Head of caudate nucleus (tissue), 42 donors: ENCODE measurements around the gene RDH14.
A peak's percentile ranks its signal among the peaks of the same experiment; 100 is the strongest.

Source experiments
- DNase-seq, 42 donors: peaks; one replicate each; pipeline versions ENCODE4 v3.0.0 to v3.0.0-alpha.2; 2020 to 2021; ENCODE audit warnings: mixed read lengths in 7 of 42
- intact Hi-C: fragments of 100-400 bp; cut with DNase I; formaldehyde crosslinking; loops from one replicate; pipeline ENCODE4 v1.15.0; 2022

Gene RDH14

GRCh38 chr2:18527326-18527725 is 33.1 kb downstream of the RDH14 start:
- intact Hi-C loops, result loop anchor here (10.0 kb wide), 1 partner anchor 1337 kb away; no protein-coding TSS in a partner anchor
- DNase-seq, result no peak

DNA sequence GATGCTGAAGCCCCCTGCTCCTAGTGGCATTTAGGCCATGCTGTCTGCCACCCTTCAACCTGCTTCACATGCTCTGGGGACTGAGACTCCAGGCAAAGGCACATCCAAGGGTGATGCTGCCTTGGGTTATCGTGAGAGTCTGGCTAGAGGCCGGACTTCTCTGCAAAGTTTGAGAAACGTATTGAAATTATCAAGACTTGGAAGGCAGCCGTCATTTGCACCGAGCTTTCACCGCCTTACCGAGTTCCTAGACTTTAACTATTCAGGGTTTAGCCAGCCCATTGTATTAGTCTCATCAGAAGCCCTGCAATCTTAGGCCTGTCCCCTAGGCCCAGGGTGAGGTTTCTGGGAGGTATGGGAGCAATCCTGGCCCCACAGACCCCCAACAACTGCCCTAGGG is 34.0 kb downstream of the RDH14 start:
- intact Hi-C loops, result loop anchor here (10.0 kb wide), 1 partner anchor 1338 kb away; no protein-coding TSS in a partner anchor
- no peak for DNase-seq

GRCh38 chr2:18525852-18526251 is 34.6 kb downstream of the RDH14 start:
- DNase-seq, result no peak
- intact Hi-C loops, result loop anchor here (10.0 kb wide), 1 partner anchor 1339 kb away; no protein-coding TSS in a partner anchor

DNA sequence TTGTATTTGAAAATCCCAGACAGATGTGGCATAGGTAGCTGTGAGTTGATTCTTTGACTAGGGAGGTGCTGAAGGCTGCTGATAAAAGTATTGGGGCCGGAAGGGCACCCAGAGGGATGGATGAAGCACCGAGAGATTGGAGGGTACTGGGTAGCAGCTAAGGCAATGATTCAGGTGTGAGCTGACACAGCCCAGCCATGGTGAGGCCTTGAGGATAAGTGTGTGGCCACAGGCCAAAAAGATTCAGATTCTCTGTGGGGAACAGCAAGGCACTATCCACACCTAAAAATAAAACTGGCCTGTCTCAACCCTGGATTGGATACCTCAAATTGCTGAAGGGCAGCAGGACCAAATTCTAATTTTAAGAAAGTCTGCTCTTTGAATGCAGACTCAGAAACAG is 35.2 kb downstream of the RDH14 start:
- DNase-seq, result no peak
- intact Hi-C loops, result loop anchor here (10.0 kb wide), 1 partner anchor 1340 kb away; no protein-coding TSS in a partner anchor

DNA sequence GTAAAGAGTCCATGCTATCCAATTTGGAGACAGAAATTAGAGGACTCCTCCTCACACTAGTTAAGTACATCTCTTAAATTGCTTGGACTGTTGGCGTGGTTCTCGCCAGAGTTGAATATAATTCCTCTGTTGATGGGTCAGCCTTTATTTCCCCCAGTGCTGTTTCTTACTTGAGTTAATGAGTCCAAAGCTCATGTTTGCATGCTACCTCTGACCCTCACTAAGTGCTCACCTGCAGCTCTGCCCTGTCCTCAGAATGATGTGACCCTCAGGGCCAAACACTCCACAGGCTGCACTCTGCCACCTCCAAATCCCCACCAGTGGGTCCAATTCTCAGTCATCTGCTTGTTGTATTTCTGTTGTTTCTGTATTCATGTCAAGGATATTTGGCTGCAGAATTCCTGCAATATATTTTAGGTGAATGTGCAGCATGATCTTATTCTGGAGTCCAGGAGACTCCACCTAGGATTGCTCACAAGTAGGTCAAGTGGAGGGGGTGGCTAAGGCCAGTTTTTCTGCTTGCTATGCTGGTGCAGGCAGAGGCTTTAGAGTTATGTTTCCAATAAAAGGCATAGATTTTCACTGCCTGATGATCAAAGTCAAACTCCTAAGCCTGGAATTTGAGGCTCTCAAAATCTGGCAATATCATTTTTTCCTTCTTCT is 37.8 kb downstream of the RDH14 start:
- DNase-seq, result no peak
- intact Hi-C loops, result loop anchor here (10.0 kb wide), 1 partner anchor 1342 kb away; no protein-coding TSS in a partner anchor

GRCh38 chr2:18520451-18521425 is 39.7 kb downstream of the RDH14 start:
- DNase-seq, result peak; percentile 64 to 93 (median 86)
- intact Hi-C loops, result loop anchor here (10.0 kb wide), 1 partner anchor 1344 kb away; no protein-coding TSS in a partner anchor

- no peak for DNase-seq
- intact Hi-C loops, result loop anchor here (10.0 kb wide), 1 partner anchor 1345 kb away; no protein-coding TSS in a partner anchor
Measured at GRCh38 chr2:18519914-18520450, 40.5 kb downstream of the RDH14 start.

DNA sequence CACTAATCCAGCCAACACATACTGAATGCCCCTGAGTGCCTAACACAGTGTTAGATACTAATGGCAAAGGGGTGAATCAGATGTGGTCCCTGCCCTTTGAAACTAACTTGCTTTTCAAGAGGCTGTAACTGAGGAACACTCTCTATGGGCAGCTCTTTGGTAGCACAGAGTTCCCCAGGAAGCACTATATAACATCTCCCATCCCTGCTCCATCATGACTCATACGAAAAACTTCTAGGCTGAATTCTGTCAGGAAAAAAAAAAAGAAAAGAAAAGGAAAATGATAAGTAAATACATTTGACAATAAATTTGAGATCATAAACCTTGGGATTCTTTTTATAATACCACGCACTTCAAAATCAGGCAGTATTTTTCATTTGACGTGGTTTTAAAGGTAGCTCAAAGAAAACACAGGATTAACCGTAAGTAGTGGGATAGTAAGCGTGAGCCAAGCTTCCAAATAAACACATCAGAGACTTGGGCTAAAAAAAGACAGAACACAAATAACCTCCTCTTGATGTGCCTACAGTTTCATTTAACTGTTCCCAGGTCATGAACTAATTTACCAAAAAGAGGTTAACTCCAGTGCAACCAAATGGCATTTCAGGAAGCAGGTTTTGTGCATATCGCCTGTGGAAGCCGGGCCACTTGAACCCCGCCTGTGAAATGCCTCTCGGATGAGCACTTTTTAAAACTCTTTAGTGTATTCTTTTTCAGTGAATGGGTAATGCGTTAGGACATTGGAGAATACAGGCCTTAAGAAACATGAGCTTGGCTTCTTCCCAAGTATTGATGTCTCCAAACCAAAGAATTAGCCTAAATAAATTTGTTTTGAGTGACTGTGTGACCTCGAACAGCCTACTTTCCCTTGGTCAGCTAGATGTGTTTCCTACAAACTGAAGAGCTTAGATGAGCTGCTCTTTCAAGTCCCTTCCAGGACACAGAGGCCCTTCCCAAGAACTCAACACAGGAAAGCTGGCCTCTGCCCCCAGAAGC is 42.0 kb downstream of the RDH14 start:
- no peak for DNase-seq
- intact Hi-C loops, result no loop called here

GRCh38 chr2:18517386-18517785 is 43.1 kb downstream of the RDH14 start:
- intact Hi-C loops, result no loop called here
- DNase-seq, result no peak

GRCh38 chr2:18516112-18516511 is 44.3 kb downstream of the RDH14 start:
- DNase-seq, result no peak
- intact Hi-C loops, result no loop called here

- intact Hi-C loops, result no loop called here
- DNase-seq, result no peak
Measured at GRCh38 chr2:18514526-18515461, 45.7 kb downstream of the RDH14 start.

GRCh38 chr2:18510775-18511174 is 49.7 kb downstream of the RDH14 start:
- no peak for DNase-seq
- intact Hi-C loops, result no loop called here

- intact Hi-C loops, result no loop called here
- no peak for DNase-seq
Measured at GRCh38 chr2:18506883-18507509, 53.5 kb downstream of the RDH14 start.

GRCh38 chr2:18505703-18506341 is 54.6 kb downstream of the RDH14 start:
- intact Hi-C loops, result no loop called here
- DNase-seq, result no peak
